DMS79 treated with DMSO at 0.1 percent for 48 hours (cell line): ENCODE data around the gene EML3.
A peak's percentile ranks its signal among the peaks of the same experiment; 100 is the strongest.
"Not testable (repeated sequence)": the region's sequence is repeated elsewhere in the genome, so short reads cannot be mapped to it uniquely, and the experiment has no call there.

Experiments
- DNase-seq: peaks from one replicate; lab custom pipeline; 2025; lab: John Stamatoyannopoulos, UW

The EML3 gene

DNA sequence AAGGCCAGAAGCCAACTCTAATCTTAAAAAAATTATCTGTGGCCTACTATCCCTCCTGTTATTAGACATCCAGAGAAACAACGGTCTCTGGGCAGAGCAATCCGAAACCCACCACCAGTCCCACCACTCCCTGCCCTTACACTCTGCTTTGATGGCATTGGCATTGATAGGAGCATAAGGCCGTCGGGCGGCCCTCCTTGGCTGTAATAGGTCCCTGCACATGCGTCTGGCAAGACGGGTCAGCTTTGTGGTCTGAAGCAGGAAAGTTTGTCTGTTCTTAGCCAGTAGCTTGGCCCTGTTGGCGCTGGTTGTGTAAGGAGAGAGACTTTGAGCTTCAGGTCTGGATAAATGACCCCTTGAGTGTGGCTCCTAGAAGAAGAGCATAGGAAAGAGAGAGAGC, 17.5 kb downstream of the EML3 start:
- DNase-seq = no peak

DNA sequence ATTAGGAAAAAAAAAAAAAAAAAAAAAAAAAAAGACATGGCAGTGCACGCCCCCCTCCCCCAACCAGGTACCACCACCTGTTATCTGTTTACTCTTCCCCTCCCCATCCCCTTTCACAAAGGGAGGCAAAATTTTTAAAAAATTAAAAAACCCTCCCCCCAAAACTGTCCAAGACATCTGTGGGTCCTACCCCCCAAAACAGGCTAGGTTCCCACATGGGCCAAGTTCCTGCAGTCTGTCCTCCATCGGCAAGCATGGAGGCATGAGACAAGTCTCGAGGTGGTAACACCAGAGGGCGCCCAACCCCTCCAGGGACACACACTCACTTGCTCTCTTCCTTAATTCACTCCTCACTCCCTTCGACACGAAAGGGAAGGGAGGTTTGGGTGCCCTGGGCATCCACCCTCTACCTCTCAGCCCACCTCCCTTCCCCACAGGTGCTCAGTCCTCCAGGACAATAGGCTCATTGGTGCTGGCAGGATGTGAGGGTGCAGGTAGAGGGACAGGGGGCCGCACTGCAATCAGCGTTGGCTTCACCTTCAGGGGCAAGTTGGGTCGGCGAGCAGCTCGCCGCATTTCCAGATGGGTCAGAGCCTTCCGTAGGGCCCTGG, 19.0 kb downstream of the EML3 start:
- DNase-seq = no peak

DNA sequence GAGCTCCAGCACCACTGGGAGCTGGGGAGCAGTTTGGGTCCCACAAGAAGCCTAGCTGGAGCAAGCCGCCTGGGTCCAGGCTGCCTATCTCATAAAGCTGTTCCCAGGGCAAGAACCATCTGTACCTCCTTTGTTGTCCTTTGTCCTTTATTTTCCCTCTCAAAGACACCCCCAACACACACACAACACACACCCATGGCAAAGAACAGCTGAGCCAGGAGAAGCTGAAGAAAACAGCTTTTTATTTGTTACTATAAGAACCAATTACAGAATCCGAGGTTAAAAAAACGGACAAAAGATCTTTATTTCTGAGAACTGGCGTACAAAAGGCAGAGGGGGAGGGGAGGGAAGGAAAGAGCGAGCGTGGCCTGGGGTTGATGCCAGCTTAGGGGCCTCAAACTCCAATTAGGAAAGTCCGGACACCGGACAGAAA, 19.6 kb downstream of the EML3 start:
- no peak for DNase-seq

DNA sequence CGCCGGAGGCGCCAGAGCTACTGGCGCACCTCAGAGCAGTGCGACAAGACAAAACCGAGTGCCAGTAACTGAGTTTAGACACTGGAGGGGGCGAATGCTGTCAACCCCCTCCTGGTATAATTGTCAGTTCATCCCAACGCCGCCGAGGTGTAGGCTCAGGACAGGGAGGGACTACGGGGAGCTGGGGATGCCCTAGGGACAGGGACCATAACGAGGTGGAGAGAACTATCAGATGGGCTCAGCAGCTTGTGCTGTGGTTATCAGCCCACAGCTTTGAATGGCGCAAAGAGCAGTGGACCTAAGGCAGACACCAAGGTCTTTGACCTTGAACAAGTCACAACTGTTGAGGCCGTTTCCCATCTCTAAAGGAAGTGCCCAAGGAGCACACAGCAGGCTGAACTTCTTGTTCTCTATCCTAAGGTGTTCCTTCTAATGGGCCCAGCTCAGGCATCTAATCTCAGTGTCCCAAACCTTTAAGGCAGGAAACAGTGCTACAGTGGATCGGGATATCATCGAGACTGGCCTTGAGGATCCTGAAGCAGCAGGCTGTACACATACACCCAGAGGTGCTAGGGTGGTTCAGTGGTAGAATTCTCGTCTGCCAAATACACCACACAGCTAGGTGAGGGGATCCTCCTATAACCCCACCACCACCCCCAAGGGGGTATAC, 20.3 kb downstream of the EML3 start:
- DNase-seq = peak; percentile 29

DNA sequence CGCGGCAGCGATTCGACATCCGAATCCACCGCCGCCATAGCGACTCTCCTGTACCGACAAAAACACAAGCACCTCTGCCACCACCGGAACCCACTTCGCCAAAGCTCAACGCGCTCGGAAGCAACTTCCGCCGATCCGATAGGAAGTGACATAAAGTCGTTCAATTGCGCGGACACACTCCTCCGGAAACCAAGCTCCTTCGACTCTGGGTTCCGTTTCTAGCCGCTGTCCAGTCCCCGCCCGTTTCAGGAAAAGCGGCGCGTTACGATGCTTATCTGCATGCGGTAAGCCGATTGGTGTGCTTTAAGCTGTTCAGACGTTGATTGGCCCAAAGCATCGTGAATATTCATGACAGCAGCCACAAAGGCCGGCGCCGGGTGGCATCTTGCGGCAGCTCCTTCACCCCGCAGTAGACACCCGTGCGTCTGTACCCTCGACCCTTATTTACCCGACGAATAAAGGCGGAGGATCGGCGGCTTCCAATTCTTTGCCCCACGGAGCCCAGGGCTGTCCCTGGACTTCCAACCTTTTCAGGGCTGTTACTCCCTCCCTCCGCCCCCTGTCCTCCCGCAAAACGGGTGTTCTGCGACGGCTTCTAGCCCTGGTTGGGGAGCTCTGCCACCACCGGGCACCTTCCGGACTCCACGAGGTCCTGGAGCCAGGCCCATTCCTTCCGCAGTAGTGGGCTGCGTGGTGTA, 21.0 kb downstream of the EML3 start, which contains the start of gene TUT1:
TUT1 (minus strand) TSS at position 76 of the 698 bp plus-strand sequence; CDS start at position 38, 38 bp downstream.
- peak; percentile 99 for DNase-seq

DNA sequence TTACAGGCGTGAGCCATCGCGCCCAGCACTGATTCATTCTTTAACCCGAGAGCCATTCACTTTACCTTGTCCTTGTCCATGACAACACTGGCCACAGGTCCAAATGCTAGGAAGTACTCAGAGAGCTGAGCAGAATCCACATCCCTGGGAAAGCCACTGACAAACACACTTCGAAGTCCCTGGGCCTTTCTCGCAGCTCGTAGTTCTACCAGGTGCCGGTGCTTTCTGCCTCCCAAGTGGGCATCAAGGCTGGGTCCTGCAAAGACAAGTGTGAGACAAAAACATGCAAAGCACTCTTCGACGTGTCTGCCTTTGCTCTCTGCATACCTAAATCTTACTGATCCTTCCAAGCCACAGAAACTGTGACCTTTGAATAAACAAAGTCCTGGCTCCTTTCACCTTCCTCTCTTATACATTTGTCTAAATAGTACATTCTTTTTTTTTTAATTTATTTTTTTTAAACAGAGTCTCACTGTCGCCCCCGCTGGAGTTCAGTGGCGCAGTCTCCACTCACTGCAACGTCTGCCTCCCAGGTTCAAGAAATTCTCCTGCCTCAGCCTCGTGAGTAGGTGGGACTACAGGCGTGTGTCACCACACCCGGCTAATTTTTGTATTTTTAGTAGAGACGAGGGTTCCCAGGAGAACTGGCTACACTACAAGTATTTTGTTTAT, 23.5 kb downstream of the EML3 start:
- no peak for DNase-seq

DNA sequence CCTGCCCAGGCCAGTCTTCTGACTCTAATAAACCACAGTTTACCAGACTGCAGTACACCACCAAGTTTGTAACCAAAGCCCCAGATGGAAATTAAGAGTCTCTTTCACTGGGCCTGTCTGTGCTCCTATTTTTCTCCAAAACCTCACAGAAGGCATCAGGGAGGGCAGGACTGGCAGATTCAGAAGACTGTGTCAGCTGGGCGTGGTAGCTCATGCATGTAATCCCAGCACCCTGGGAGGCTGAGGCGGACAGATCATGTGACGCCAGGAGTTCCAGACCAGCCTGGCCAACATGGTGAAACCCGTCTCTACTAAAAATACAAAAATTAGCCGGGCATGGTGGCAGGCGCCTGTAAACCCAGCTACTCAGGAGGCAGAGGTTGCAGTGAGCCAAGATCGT, 27.2 kb downstream of the EML3 start:
- DNase-seq = not testable (repeated sequence)

DNA sequence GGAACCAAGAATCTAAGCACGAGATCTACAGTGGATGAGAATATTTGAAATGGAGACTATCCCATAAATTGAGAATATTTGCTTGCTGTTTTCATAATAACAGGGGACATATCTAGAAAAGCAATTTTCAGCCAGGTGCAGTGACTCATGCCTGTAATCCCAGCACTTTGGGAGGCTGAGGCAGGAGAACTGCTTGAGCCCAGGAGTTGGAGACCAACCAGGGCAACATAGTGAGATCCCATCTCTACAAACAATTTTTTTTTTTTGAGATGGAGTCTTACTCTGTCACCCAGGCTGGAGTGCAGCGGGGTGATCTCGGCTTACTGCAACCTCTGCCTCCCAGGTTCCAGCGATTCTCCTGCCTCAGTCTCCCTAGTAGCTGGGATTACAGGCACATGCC, 30.8 kb downstream of the EML3 start:
- DNase-seq = not testable (repeated sequence)

DNA sequence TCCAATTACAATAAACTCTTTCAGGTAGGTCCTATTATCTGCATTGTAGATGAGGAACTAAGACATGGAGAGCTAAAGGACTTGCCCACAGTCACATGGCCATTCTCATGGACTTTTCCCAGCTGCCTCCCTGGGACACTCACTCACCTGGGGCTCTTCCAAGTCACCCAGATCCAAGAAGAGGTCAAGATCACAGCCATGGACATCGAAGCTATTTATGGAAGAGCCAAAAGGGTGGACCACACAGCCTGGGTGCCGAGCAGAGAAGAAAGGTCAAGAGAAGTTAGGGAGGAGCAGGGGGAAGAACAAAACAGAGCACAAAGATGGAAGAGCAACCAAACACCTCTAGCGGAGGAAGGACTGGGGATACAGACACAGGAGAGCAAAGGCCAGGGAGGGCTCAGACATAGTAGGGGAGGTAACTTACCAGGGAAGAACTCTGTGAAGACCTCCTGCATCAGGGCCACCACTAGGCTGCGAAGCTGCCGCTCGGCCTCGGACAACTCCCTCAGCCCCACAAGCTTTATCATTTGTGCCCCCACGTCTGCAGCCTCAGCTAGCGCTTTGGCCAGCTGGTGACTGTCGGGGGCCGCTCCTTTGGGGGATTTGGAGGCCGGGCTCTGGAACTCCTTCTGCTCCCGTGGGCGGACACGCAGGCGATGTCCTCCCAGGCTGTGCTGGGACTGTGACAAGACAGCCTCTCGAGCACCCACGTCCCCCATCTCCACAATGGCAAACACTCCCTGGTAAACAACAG, 31.4 kb downstream of the EML3 start:
- DNase-seq = no peak

DNA sequence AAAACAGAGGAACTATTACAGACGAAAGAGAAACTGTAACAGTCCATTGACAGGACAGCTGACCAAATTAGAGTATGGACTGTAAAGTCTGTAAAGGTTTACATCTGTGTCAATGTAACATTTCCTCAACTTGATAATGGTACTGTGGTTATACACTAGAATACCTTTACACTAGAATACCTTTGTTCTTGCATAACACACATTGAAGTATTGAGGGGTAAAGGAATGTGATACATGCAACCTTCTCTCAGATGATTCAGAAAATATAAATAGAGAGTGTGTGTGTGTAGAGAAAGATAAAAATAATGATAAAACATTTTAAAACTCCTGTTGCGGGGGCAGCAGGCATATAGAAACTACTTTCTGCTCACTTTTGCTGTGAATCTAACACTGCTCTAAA, 33.3 kb downstream of the EML3 start:
- no peak for DNase-seq

DNA sequence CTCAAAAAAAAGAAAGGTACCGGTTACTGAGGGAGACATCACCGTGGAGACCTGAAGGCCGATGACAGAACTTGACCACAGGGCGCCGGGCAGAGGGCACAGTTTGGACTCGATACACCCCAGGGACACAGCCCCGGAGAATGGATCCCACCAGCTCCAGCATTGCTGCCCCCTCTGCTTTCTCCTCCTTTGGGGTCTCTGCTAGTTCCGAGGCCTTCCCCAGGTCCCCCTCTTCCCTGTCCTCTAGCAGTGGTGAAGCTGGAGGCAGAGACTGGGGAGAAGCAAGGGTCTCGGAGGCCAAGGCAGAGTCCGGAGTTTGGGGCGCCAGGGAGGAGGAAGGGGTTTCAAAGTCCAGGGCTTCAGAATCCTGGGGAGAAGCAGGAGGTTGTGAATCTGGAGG, 34.0 kb downstream of the EML3 start:
- no peak for DNase-seq

DNA sequence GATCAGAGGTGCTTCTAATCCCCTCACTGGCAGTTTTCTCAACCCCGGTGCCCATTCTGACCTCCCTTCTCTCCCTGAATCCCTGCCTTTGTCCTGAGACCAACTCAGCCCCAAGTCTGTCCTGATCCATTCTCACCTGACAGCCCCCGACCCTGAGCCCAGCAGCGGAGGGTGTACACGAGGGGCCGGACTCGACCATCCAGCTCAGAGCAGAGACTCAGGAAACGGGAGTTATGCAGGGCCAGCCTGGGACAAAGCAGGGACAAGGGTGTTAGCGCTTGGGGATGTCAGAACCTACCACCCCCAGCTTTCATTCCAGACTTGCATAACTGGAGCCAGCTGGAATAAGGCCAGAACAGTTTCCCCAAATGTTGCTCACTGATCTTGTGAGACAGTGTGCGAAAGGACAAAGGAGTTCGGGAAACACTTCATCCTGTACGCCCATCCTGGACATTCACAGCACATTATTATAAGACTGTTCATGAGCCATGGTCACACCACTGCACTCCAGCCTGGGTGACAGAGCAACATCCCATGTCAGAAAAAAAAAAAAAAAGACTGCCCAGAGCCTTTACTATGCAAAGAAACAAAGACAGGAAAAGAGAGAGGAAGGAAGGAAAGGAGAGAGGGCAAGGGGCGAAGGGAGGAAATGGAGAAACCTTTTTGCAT, 35.4 kb downstream of the EML3 start:
- no peak for DNase-seq

DNA sequence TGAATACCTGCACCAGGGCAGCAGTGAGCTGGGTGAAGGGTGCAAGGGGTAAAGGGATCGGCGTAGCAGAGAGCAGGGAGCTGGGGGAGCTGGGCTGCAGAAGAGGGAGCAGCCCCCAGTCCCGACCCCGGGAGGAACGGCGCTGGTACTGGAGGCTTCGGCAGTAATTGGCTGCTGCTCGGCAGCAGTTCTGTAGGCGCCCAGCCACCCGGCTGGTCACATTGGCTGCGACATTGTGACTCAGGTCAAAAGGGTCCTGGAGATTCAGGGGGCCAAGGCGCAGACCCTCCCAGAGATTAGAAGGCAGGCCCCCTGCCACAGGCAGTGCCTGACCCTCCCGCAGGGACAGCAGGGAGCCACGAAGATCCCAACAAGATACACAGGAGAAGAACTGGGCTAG, 36.7 kb downstream of the EML3 start:
- no peak for DNase-seq

DNA sequence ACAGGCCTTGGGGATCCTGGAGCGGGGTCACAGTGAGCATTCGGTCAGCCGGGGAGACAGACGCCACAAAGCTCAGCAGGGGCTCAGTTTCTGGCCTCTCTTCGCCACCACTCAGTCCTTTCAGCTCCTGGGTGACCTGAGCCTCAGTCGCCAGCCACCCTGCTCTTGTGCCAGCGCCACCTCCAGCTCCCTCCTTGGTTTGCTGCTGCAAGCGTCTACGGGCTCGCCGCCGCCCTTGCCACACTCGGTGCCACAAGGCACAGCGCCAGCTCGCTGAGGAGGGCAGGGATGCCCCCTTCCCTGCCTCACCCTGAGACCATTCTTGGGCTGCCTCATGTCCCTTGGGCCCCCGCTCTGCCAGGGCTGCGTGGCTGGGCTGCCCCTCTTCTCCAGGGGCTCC, 37.4 kb downstream of the EML3 start:
- peak; percentile 58 for DNase-seq

DNA sequence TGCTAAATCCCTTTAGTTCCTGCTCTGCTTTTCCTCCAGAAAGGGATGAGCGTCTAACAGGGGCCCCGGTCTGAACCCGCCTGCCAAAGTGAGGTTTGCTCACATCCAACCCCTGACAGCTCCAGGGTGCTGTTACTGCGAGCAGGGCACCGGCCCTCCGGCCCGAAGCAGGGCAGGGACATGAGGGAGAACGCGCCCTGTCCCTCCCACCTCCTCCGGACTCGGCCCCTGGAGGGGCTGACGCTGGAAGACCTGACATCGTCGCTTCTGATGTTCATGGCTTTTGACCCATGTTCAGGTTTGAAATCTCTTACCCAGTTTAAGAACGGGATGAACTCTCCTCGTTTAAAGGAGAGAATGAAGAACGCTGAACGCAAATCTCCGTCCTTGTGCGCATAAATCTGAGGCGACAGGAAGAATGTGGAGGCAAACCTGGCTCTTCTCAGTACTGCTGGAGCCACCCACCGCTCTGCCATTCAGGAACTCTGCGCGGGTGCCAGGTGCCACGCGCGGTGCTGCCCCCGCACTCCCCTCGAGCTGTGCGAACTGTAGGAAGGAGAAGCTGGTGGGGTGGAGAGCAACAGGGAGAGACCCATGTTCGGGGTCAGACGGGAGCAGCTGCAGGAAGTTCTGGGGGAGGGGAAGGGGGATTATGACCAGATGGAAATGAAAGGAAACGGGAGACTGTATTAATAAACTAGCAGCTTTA, 38.1 kb downstream of the EML3 start:
- DNase-seq = peak; percentile 40

DNA sequence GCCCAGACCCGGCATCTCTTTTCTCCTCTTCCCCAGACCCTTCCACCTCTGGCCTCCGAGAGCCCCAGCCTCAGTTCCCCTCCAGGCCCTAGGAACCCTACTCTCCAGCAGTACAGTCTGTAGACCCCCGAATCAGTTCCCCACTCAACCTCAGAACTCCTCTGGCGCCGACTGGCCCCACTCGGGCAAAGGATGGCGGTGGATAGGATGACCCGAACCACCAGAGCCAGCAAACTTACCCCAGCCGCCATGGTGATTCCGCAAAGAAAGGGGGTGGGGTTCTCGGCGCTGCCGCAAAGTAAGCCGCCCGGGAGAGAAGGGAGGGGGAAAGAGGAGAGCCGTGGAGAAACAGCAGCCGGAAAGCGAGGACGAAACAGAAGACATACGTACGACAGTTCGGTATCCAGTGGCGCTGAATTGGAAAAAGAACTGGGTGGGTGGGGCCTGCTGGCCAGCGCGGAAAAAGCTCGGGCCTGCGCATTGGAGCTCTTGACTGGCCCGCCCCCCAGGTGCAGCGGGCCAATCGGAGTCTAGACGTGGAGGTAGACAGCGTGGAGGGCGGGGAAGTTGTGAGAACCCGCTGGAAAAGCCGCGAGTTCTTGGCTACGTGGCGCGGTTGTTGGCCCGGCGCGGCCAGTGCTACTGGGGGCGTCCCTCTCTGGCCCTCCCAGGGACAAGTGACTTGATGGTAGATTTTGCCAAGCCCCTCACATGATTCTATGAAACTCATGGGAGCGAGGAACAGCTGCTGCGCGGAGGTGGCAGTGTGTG, 38.8 kb downstream of the EML3 start, which contains the start of gene EEF1G:
EEF1G (minus strand) TSS at position 300 of the 771 bp plus-strand sequence; CDS start at position 251, 49 bp downstream.
- DNase-seq = peak; percentile 99

DNA sequence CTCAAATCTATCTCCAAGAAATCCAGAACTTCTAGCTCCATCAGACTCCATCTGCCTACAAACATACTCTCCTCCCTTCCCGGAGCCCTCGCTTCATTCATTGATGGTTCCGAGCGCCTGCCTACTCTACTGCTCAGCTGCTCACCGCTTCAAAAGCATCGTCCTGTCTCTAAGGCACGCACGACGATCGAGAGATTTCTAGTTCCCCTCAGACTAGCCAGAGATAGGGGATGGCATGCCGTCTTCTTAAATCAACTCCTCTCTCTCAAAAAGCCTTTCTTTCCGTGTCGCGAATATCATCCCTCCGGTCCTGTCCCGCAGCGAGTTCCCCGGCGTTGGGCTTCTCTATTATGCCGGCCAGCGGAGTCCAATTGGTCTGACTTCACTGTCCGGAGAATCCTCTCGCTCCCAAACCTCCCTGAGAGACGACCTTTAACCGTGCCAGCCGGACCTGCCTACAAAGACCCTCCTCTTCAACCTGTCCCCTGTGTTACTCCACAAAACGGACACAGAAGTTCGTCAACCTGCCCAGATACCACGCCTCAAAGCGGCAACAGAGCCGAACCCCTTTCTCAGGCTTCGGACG, 39.5 kb downstream of the EML3 start:
- peak; percentile 38 for DNase-seq

DNA sequence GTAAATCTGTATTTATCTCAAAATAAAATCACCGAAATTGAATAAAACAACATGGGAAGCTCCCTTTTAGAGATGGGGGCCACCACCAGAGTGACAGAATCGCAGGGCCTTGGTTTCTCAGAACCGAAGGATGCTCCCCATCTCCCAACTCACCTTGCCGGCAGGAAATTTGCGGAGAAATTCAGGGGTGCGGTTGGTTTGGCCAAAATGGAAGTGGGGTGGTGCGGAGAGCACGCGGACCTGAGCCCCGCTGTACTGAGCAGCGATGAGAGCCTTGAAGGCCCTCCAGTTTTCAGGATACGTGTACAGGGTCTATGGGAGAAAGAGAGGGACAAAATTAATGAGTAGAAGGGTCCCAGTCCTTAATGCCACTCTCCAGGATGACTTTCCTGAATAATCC, 40.1 kb downstream of the EML3 start:
- DNase-seq = no peak

DNA sequence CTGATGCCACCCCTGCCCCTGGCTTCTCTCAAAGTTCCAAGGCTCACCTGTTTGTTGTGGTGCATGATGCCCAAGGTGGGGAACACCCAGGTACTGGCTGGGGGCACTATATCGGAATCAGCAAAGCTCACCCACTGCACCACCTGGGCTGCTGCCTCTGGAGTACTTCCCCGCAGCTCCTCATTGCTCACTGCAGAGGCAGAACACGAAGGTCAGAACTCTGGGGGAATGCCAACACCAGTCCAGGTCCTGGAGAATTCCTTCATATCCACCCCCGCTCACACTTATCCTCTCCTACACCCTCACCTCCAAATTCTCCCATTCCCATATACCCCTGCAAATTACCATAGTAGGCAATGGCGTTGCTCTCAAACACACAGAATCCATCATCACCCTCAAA, 41.1 kb downstream of the EML3 start:
- not testable (repeated sequence) for DNase-seq
